NCI-H2196 (cell line): ENCODE data around the gene SYCN.
A peak's percentile ranks its signal among the peaks of the same experiment; 100 is the strongest.
"Not testable (repeated sequence)": the region's sequence is repeated elsewhere in the genome, so short reads cannot be mapped to it uniquely, and the experiment has no call there.

ENCODE experiments used
- DNase-seq: peaks from one replicate; lab custom pipeline; 2025; ENCODE audit not compliant: unreplicated experiment; lab: John Stamatoyannopoulos, UW

The SYCN gene, protein sequence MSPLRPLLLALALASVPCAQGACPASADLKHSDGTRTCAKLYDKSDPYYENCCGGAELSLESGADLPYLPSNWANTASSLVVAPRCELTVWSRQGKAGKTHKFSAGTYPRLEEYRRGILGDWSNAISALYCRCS

GRCh38 chr19:39203372-39204341, at the start of gene SYCN:
SYCN (minus strand) TSS chr19:39204263; CDS start chr19:39204254, 9 bp downstream.
- DNase-seq, result no peak

DNA sequence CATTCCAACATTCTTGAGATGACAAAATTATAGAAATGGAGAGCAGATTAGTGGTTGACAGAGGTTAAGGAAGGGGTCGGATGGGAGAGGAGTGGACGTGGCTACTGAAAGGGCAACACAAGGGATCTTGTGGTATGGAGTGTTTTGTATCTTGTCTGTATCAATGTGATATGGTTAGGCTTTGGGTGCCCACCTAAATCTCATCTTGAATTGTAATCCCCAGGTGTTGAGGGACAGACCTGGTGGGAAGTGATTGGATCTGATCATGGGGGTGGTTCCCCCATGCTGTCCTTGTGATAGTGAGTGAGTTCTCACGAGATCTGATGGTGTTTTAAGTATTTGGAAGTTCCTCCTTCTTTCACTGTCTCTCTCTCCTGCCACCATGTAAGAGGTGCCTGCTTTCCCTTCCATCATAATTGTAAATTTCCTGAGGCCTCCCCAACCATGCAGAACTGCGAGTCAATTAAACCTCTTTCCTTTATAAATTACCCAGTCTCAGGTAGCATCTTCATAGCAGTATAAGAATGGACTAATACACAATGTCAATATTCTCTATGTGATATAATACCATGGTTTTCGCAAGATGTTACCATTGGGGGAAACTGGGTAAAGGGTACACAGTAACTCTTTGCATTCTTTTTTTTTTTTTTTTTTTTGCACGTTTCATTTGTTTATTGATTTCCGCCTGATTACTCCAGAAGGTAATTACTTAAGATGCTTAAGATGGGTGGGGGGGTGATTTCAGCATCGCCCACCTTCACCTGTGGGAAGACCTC, 49.5 kb upstream of the SYCN start:
- DNase-seq, result no peak

DNA sequence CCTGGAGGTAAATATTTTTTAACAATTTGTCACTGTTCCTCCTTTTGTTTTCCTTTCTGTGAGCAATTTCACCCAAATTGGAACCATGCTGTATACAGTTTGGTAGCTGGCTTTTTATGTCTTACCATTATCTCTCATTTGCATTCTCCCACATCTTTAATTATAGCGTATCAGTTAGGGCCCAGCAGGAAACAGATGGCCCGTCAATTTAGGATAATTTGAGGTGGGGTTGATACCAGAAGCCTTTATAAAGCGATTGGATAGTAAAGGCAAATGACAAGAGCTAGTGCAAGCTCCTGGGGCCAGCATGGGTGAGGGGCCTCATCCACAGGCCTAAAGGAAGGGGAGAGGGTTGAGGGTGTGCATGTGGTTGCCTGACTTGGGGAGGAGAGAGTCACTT, 48.4 kb upstream of the SYCN start:
- DNase-seq, result no peak

DNA sequence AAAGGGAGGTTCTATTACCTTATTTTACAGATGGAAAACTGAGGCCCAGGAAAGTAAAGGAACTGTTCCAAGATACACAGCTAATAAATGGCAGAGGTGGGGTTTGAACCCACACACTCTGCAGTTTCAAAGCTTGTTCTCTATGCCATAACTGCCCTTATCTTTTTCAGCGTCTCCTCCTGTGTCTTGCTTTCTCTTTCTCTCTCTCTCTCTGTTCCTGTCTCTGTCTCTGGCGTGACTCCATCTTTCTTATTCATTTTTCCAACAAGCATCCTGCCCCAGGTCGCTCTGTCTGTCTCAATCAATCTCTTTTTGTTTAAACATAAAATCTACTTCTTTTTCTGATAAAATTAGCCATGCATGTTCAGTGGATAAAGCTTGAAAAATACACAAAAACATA, 47.8 kb upstream of the SYCN start:
- DNase-seq, result no peak

GRCh38 chr19:39251081-39251480, 47.0 kb upstream of the SYCN start:
- no peak for DNase-seq

- DNase-seq, result no peak
Measured at GRCh38 chr19:39248806-39249205, 44.7 kb upstream of the SYCN start, which contains the start of gene IFNL4. IFNL4 (minus strand) TSS chr19:39248856.

DNA sequence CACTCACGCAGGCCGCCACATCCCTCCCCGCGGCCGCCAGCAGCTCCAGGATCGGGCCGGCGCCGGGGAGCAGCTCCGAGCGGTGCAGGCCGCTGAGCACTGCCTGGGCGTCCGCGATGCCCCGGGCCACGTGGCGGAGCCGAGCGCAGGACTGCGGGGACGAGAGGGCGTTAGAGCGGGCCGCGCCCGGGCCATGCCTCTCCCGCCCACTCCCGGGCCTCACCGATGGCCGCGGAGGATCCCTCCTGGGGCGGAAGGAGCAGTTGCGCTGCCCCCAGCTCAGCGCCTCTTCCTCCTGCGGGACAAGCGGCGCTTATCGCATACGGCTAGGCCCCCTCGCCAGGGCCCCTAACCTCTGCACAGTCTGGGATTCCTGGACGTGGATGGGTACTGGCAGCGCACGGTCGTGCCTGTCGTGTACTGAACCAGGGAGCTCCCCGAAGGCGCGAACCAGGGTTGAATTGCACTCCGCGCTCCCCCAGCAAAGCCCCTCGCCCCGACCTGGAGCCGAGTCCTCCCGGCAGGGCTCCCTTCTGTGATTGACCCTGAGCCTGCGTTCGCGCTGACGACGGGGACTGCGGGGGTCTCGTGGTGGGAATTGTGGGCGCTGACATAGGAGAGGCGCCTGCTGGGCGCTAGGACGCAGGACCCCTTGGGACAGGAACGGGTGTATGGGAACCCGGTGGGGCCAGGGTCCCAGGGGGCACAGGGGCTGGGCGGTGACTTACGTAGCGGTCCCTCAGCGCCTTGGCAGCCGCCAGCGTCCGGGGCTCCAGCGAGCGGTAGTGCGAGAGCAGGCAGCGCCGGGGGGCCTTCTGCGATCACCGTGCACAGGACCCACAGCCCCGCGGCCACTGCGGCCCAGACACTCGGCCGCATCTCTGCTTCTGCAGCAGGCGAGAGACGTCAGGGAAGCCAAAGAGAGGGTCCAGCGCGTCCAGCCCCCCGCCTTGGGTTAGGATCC, 43.9 kb upstream of the SYCN start:
- no peak for DNase-seq

- DNase-seq, result no peak
Measured at GRCh38 chr19:39246951-39247669, 43.0 kb upstream of the SYCN start.

GRCh38 chr19:39245166-39245565, 41.1 kb upstream of the SYCN start:
- DNase-seq, result not testable (repeated sequence)

GRCh38 chr19:39244410-39245100, 40.5 kb upstream of the SYCN start, which contains the start of gene IFNL3:
IFNL3 (minus strand) TSS chr19:39245006; CDS start chr19:39244967, 39 bp downstream.
- not testable (repeated sequence) for DNase-seq

DNA sequence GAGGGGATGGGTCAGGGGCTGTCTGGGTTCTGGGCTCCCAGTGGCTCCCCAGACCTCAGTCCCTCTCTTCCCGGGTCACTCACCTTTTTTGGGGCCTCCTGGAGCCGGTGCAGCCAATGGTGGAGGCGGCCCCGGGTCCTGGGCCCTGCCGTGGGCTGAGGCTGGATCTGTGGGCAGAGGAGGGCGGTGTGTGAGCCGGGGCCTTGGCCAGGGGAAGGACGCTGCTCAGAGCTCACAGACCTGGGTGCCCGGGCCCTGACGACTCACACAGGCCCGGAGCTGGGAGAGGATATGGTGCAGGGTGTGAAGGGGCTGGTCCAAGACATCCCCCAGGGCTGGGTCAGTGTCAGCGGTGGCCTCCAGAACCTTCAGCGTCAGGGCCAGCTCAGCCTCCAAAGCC, 39.7 kb upstream of the SYCN start:
- not testable (repeated sequence) for DNase-seq

DNA sequence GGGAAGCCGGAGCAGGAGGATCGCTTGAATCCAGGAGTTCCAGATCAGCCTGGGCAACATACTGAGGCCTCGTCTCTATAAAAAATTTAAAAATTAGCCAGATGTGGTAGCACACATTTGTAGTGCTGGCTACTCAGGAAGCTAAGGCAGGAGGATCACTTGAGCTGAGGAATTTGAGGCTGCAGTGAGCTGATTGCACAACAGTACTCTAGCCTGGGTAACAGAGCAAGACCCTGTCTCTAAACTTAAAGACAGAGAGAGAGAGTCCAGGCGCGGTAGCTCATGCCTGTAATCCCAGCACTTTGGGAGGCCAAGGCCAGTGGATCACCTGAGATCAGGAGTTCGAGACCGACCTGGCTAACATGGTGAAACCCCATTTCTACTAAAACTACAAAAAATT, 36.4 kb upstream of the SYCN start:
- DNase-seq, result no peak

GRCh38 chr19:39238944-39239343, 34.9 kb upstream of the SYCN start:
- DNase-seq, result no peak

DNA sequence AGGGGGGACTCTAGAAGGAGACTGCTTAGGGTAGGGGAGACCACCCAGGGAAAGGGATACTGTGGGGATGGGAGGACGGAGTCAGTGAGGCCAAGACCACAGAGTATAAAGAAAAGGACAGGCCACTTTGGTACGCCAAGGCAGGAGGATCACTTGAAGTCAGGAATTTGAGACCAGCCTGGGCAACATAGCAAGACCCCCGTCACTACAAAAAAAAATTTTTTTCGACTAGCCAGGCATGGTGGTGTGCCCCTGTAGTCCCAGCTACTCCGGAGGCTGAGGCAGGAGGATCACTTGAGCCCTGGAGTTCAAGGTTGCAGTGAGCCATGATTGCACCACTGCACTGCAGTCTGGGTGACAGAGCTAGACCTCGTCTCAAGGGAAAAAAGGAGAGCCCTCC, 34.1 kb upstream of the SYCN start:
- no peak for DNase-seq

GRCh38 chr19:39237200-39238184, 33.4 kb upstream of the SYCN start:
- peak; percentile 73 for DNase-seq

GRCh38 chr19:39236527-39236926, 32.5 kb upstream of the SYCN start:
- no peak for DNase-seq

DNA sequence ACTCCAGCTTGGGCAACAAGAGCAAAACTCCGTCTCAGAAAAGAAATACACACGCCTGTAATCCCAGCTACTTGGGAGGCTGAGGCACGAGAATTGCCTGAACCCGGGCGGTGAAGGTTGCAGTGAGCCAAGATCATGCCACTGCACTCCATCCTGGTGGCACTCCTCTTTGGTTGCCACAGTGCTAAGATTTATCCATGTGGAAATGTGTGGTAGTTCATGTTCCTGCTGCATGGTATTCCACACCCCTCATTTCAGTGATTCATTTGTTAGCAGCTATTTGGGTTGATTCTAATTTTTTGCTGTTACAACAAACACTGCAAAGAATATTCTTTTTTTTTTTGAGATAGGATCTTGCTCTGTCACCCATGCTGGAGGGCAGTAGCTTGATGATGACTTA, 28.6 kb upstream of the SYCN start:
- no peak for DNase-seq
